Purkinje cell (primary cell): ENCODE results near the gene ZNF385D. TPM values are rescaled to one million over a fixed set of nuclear protein-coding genes. Genes with fewer than 3 reads are reported as not detected.

Source experiments
- polyA plus RNA-seq: library from polyadenylated mRNA; unstranded; fragments of >200 nt; fragmentation: Nextera tagmentation; gene quantifications from 2 replicates; pipeline ENCODE4 v1.2.1, GENCODE V29; 2014

The ZNF385D gene, protein sequence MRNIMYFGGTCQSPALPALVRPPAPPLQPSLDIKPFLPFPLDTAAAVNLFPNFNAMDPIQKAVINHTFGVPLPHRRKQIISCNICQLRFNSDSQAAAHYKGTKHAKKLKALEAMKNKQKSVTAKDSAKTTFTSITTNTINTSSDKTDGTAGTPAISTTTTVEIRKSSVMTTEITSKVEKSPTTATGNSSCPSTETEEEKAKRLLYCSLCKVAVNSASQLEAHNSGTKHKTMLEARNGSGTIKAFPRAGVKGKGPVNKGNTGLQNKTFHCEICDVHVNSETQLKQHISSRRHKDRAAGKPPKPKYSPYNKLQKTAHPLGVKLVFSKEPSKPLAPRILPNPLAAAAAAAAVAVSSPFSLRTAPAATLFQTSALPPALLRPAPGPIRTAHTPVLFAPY
- 179 and 191 TPM in 2 replicates for polyA plus RNA-seq

DNA sequence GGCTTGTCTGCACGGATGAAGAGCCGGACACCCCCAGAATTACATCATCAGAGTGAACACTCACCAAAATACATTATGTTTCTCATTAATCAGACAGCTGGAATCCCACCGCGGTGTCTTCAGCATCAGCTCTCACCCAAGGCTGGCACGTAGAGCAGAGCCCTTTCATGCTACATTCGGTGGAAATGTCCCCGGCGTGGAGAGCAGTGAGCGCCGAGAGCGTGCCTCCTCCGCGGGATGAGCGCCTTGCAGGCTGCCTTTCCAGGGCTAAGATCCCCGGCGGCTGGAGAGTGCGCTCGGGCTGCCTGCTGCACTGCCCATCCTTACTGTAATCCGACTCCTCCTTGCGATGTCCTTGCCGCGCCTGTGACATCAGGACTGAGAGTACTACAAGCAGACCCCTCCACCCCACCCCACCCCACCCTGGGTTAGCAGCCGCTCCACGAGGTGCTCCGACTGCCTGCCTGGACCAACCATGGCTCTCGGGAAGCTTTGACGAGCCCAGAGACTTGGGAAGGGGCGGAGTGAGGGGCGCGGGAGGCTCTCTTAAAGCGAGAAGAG lies at the start of gene ZNF385D:
TSS of gene ZNF385D (minus strand) at position 380 of the 561 bp plus-strand sequence. CDS start at position 86, 294 bp downstream.

